GM18870 (cell line): ENCODE results near the gene ATP2B2.

ENCODE experiments used
- ATAC-seq: cut with Tn5 transposase; IDR thresholded peaks from one replicate; pipeline ENCODE4 v1.9.1; 2021; ENCODE audit warnings: moderate library complexity; ENCODE audit not compliant: unreplicated experiment

Gene ATP2B2

DNA sequence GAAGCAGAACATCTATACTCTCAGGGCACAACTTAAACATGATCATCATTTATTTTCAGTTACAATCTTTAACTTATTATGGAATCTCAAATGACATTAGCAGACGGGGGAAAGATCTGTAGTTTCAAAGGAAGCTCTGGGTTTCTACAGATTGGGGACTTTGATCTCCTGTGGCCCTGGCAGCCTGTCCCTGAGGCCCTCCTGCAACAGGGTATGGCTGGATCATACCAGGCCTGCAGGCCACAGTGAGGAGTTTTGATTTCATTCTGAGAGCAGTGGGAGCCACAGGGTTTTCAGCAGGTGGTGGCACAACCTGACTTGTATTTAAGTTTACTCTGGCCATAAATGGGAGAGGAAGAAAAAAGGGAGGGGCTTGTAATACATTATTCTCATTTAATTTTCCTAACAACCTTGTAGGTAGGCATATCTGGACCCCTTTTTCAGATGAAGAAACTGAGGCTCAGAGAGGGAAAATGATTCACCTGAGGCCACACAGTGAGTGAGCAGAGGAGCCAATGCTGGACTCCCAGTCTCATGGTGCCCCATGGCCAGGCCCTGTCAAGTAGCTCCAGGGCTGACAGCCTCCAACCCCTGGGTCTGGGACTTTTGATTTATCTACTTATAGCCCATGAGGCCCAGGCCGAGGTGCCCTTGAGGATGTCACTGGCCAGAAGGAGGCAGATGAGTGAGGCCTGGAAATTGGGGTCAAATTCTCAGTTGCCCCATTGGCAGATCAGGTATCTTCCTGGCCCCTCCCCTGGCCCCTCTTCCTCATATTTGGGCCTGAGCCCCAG lies 71.0 kb downstream of the ATP2B2 start:
- no peak for ATAC-seq

DNA sequence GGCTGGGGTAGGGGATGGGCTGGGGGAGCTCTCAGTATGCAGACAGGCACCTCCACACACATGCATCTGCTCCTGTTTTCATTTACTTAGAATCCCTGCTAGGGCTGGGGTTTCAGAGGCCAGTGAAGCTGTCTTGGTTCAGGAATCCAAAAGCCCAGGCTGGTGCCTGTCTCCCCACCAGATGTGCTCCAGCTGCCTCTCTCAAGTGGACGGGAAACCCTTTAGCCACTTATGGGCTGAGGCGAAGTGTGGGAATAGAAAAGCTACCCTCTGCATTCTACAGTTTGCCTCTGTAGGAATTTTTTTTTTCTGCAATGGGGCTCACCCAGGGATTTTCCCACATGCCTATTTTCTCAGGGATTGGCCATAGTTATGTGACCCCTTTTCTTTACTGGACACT lies 72.5 kb downstream of the ATP2B2 start:
- no peak for ATAC-seq

DNA sequence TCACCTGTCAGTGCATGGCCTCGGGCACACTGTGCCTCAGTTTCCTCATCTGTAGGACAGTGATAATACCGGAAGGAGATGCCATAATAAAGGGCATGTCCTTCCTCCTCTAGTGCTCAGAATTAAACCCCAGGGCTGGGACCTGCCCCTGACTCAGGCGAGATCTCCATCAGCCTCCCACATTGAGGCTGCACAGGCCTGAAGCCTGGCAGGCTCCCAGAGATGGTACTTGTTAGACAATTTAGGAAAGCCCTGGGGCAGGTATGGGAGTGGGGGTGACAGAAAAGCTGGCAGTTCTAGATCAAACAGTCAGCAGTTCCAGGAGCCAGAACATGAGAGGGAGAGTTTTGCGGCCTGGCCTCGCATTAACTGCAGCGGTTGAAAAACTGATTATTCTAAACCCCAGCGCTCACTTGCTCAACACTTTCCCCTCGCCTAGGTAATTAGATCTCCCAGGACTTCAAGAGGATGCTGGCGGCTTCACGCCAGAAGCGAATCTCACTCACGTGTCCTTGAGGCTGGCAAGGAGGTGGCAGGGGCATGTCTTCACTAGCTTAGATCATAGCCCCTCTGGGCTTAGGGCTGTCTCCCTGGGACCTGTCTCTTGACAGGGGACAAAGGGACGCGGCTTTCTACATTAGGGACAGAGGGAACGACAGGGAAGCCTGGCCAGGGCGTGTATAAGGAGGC lies 73.1 kb downstream of the ATP2B2 start:
- ATAC-seq = no peak

DNA sequence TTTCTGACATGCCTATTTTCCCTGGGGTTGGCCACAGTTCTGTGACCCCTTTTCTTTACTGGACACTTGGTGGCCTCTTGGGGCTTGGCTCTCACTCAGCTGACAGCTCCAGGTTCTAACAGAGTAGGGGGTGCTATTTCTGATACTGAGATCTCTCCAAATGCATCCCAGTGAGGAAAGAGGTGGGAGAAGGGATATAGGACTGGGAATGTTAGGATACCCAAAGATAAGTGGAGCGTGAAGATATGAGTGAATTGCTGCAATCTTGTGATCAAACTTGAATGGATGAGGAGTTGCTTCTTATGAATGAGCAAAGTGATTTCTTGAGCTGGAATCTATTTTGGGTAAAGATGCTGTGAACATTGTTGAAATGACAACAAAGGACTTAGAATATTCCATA lies 74.6 kb downstream of the ATP2B2 start:
- ATAC-seq = no peak

DNA sequence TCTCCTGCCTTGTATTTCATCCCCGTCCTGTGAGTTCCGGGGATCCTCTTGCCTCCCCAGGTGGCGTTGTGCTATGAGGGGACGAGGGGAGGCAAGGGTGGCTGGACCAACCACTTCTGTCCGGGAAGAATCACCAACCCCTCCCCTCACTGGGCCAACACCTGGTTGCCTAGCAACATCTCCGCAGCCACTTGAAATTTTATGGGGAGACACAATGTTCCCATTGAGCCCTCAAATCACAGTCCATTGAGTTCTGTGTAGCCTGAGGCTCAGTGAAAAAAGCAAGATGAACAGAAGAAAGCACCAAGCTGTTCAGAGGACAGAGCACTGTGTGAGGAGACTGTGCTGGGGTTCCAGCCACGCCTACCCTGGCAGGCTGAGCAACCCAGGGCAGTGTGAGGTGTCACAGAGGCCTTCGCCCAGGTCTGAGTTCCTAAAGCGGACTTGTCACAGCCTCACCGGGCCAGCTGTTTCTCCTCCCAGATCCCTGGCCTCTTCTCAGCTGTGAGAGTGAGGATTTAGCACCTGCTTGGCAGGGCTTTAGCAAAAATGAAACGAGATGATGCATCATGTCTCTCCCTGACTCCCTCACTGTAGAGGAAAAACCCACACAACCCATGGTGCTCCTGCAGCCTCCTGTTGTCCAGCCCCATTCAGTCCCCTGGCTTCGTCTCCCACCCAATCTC lies 76.8 kb downstream of the ATP2B2 start:
- no peak for ATAC-seq

DNA sequence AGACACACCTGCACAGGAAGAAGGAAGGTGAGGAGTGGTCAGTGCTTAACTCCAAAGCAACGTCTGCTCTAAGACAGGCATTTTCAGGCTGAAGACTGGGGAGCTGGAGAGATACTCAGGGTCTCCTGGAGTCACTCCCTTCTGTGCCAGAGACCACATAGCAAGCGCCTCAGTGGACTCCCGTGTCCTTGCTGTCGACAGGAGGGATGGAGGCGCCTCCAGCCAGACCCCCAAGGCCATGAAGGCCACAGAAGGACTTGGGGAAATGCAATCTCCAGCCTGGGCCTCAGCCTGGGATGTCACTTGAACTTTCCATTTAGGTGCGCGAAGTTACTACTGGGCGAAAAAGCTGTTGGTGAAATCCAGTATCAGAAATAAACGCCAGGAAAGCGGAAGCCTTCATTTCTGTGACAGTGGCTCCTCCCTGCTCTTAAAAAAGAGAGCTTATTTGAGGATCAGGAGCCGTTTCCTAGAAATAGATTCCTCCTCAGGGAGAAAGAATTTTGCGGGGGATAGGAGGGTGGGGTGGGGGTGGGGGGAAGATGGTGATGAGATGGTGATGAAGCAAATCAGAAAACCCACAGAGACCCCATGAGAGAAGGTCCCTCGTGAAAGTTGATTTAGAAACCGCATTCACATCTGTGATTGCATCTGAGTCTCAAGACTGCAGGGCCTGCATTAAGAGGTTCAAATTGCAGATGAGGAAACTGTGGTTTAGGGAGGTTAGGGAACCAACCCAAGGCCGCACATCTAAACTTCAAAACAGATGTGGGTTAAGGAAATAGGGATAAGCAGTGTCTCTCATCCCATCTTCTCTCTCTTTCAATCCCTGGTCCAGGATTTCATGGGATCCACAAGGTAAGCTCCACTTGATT lies 78.8 kb downstream of the ATP2B2 start:
- ATAC-seq = no peak

DNA sequence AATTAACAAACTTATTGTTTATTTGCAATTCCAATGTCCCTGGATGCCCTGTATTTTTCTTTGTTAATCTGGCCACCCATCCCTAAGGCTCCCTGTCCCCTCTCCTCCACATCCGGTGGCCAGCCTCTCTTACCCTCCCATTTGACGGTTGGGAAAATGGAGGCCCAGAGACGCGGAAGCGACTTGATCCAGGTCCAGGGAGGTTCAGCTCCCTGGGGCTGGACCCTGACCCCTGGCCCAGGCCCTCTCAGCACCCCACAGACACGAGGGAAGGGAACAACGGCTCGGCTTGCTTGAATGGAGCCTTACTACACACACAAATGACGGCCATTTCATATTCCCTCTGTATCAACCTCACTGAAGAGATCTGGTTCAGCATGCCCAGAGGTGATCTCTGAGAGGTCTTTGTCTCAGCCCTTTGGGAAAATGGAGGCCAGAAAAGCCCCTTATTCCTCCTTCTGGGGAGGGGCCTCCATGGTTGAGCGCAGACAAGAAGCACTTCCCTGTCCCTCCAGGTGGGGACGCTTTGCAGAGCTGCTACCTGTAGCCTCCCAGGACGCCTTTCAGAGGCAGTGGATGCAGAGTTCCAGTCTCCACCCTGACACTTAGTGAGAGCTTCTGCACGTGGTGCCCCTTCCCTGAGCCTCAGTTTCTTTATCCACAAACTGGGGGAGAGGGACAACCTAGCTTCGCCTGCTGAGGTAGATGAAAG lies 82.1 kb downstream of the ATP2B2 start:
- no peak for ATAC-seq

DNA sequence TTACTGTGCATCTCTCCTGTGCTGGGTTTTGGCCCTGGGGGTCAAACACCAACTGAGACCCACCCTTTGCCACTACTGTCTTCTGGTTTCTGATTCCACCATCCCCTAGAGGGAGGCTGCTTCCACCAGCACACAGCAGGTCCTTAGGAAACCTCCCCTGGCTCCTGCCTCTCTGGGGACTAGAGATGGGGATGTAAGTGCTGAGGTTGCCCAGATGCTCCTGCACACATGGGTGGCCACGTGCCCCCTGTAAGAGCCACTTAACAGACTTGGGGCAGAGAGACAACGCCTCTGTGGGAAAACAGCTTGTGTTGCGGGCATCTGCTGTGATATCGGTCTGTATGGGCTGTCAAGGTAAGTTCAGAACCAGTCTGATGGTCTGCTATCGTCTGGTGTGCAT lies 83.4 kb downstream of the ATP2B2 start:
- no peak for ATAC-seq

DNA sequence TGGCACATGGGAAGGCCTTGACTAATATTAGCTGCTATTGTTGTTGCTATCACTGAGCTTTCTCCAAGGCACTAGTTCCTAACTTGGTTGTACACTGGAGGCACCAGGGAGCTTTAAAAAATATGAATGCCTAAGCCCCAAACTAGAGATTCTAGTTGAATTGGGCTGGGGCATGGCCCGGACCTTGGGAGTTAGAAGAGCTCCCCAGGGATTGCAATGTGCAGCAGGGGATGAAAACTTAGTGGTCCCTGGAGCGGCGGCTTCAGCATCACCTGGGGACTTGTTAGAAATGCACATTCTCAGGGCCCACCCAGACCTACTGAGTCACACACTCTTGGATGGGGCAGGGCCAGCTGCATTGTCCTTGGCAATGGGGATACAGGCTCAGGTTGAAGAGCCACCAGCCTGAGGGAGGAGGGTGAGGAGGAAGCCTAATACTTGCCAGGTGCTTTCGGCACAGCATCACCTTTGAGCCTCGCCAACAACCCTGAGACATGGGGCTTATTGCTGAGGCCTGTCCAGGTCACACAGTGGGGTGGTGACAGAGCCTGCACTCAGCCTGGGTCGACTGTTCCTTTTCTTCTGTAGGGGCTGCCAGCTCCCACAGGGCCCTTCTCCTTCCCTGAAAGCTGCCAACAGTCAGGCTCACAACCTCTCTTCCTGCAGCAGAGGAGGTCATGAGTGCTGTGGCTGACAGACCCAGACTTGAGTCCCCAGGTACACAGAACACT lies 84.5 kb downstream of the ATP2B2 start:
- ATAC-seq = no peak

DNA sequence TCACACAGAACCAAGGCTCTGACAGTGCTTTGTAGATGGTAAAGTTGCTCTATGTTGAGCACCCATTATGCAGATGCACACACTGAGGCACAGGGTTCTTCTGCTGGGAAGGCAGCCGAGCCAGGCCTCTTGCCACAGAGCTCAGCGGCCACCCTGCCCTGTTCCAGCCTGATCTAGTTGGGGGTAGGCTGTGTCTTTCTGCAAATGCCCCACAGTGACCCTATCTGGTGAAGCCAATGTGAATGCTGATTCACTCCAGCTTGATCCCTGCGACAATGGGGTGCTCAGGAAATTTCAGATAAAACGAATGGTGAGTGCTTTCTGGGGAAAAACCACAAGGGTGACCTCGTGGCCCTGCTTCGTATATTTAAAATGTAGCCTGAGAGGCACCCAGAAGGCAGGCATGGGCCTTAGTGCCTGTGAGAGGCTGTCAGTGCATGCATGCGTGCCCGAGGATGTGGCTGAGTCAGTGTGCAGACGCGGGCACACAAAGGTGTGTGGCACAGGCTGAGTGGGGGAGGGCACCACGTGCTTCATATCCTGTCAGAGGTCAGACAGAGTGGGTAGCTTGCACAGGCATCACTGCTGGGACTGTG lies 85.7 kb downstream of the ATP2B2 start:
- no peak for ATAC-seq

DNA sequence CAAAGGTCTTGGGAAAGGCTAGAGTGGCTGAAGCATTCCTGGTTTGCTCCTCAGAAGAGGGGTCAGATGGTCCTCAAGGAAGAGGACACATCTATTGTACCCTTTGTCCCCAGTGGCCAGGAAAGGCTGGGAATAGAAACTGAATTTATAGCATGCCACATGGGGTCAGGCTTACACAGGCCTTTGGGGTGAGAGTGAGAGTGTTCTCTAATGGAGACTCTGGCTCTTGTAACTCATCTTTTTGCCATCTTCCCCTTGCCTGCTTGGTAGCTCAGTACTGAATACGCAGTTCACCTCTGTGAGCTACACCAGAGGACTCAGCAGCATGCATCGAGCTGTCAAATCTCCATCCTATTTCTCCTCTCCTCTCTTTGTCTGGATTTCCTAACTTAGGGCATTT lies 87.5 kb downstream of the ATP2B2 start:
- no peak for ATAC-seq

DNA sequence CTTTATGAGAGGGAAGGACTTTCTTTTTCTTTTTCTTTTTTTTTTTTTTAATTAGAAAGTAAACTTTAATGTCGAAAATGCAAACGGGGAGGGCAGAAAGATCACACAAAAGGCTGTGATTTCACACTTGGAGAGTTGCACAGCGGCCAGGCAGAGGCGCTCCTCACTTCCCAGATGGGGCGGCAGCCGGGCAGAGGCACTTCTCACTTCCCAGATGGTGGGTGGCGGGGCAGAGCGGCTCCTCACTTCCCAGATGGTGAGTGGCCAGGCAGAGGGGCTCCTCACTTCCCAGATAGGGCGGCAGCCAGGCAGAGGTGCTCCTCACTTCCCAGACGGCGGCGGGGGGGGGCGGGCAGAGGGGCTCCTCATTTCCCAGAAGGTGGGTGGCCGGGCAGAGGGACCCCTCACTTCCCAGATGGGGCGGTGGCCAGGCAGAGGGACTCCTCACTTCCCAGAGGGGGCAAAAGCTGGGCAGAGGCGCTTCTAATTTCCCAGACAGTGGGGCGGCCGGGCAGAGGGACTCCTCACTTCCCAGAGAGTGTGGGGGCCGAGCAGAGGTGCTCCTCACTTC lies 88.6 kb downstream of the ATP2B2 start:
- ATAC-seq = no peak

DNA sequence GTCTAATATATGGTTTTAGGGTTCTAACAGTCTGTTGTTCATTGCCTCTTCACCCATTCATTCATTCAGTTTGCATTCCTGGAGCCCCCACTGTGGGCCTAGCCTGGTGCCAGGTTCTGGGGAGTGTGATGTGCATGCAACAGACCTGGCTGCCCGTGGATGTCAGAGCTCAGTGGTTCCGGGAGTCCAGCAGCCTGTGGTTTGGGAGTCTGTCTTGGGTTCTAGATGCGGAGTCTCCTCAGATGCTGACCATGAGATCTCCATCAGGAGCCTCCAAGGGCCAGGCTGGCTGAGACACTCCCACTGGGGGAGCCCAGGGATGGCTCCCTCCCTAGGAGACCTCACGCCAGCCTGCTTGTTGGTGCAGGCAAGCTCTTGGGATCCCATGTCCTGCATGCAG lies 92.3 kb downstream of the ATP2B2 start:
- ATAC-seq = no peak

DNA sequence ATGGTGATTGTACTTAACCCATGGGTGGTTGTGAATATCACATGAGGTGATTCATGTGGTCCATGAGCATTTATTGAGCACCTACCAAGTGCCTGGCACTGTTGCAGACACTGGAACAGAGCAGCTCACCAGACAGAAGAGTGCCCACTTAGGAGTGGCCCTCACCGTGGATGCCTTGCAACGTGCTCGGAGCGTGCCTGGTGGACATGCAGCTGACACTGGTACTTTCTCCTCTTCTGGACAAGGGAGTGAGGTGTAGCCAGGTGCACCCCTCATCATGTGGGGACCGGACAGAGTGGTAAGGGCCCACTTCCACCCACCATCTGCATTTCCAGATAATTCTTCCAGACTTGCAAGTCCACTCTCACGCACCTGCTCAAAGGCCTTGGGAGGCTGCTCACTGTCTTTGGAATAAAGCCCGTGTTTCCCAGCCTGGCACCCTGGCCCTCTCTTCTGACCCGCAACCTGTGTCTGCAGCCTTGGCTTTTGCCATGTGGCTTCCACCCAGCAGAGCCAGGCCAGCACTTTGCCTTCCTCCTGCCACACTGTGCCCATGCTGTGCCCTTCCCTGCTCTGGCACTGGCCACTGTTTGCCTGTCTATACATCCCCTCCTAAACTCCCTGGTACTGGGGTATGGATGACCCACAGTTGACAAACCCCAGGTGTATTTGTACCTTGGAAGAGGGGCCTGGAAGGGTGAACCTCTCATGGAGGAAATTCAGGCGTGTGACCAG lies 93.6 kb downstream of the ATP2B2 start:
- no peak for ATAC-seq

DNA sequence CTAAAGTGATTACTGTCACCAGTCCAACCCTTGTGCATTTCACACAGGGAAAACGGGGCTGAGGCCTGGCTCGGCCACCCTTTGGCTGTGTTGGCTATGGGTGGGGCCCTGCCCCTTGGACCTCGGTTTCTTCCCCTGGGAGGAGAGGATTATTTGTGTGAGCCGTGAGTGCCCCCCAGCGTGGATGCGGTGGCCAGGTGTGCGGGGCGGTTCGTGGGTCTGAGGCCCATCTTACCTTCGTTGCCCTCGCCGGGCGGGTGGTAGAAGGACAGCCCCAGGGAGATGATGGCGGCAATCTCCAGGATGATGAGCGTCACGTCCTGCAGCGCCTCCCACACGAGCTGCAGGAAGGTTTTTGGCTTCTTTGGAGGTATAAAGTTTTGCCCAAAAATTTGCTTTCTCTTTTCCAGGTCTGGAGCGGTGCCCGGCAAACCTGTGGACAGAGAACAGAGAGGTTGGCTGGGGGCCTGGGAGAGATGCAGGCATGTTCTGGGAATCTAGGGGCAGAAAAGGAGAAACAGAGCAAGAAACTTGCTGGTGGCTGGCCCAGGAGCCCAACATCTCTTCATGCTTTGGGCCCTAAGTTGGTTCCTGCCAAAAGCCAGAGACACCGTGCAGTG lies 94.9 kb downstream of the ATP2B2 start:
- ATAC-seq = no peak

DNA sequence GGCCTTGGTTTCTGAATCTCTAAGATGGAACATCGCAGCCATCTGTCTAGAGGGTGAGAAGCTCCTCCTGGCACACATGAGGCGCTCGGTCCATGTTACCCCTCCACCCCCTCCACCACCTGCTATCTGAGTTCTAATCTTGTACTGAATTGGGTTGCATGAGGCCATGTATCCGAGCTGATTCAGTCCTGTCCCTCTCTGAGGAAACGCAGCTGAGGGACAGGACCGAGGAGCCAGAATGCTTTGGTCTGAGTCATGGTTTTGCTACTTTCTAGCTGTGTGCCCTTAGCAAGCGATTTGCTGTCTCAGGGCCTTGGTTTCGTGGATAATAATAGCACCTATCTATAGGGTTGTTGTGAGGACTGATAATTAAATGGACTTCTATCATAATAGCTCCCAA lies 96.7 kb downstream of the ATP2B2 start:
- ATAC-seq = no peak

DNA sequence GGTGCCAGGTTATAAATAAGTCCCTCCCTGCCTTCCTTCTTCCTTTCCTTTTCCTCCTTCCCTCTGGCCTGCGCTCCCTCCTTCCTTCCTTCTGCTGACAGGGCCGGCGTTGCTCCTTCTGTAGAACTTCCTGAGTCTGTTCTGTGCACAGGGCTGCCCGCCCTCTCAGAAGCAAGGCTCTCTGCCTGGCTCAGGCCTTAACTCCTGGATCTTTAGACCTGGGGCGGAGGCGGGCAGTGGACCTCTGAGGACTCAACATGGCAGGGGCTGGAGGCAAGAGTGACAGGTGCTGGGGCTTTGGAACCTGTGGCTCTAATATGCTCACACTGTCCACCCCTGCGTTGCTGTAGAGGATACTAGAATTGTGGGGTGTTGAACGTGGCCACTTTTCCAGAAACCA lies 98.0 kb downstream of the ATP2B2 start:
- ATAC-seq = no peak

DNA sequence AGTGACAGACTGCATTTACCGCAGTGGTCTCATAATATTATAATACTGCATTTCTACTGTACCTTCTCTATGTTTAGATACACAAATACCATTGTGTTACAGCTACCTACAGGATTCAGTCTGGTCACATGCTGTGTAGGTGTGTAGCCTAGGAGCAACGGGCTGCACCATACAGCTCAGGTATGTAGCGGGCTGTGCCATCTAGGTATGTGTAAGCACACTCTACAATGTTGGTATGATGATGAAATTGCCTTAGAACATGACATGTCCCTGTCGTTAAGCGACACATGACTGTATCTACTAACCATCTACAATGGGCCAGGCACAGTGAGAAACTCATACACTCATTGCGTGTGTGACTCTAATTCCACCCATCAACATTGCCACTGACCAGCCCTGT lies 99.0 kb downstream of the ATP2B2 start:
- ATAC-seq = no peak
